ENCODE results near the gene TRIM10. TPM values are rescaled to one million over a fixed set of nuclear protein-coding genes. Genes with fewer than 3 reads are reported as not detected.
A peak's percentile ranks its signal among the peaks of the same experiment; 100 is the strongest.

The TRIM10 gene
- total and polyA plus RNA-seq, 10 of the 15 experiments (the other 5 are each of a cell fraction or from before 2014, with no cell fraction given): 0.01 TPM; not detected in 9

DNA sequence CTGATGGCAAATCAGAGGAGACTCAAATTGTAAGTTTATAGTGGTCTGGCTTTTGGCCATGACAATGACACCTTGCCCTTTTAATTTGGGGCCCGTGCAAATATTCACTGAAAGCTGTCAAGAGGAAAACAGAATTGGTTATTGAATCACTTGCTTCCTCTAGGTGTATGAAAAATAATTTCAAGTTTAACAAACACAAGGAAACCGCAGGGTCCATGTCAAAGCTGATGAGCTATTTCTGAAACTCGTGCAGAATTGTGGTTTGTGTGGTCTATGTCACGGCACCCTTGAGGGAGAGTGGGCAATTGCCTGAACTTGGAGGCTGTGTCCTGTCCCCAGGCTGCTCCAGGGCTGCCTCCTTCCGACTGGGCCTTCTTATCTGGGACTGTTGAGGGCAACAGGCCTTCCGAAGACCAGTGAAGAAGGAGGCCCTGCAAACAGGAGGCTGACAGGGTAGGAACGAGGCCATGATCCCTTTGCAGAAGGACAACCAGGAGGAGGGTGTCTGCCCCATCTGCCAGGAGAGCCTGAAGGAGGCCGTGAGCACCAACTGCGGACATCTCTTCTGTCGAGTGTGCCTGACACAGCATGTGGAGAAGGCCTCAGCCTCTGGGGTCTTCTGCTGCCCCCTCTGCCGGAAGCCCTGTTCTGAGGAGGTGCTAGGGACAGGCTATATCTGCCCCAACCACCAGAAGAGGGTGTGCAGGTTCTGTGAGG is 24.3 kb downstream of the TRIM10 start:
- intact Hi-C loops (cut with micrococcal nuclease; ENCODE audit: unreplicated experiment) (no loop called here), in situ Hi-C loops (cut with MboI) (no loop called here)
- no peak overlapping the region for H3K9ac ChIP-seq (ENCODE audit: control insufficient read depth, insufficient read depth, low read length)
- H3K4me3 ChIP-seq: no peak overlapping the region
- no peak overlapping the region for H3K4me2 ChIP-seq (ENCODE audit: control insufficient read depth, insufficient read depth)
- no peaks in the 10 kb centered on the region for H3K9me3 ChIP-seq (replicated peaks; ENCODE audit: control insufficient read depth, insufficient read depth, low read length)
- no peaks in the 10 kb centered on the region for H3K36me3 ChIP-seq (ENCODE audit: control insufficient read depth in 2 of 2, insufficient read depth in 2 of 2, low read length in 1 of 2)
- H4K20me1 ChIP-seq (ENCODE audit: control insufficient read depth, insufficient read depth): no peaks in the 10 kb centered on the region
- H3K4me1 ChIP-seq (ENCODE audit: control insufficient read depth, insufficient read depth, low read length): peaks cover 2% of the 10 kb centered on the region; the same call in 1 of the 2 replicates
- no peak overlapping the region for H3K27ac ChIP-seq (ENCODE audit: control insufficient read depth, insufficient read depth)
- SMC1A ChIA-PET (ENCODE audit: uncharacterized antibody, unreplicated experiment): interaction anchor here (1.1 to 18.7 kb wide), 4 partner anchors 9 to 31 kb away, joined by 3 to 647 read pairs (median 4); partner anchors contain the start of gene TRIM31
- POLR2A ChIA-PET: no interaction called here
- TF ChIP-seq NR2F1 (conservative IDR thresholded peaks at IDR 0.05) (peak; percentile 64), RUNX3 (IDR thresholded peaks at IDR 0.05; ENCODE audit: low read length) (peak; percentile 93), BHLHE40 (IDR thresholded peaks at IDR 0.05; ENCODE audit: borderline replicate concordance in 1 of 2, low read depth in 2 of 2, low read length in 1 of 2) (peak; percentile 76 to 85), CBFB (IDR thresholded peaks at IDR 0.05; ENCODE audit: low read depth) (0 out of 2 replicates have a peak, but pooled peaks have one; percentile 25), PRDM15 (CRISPR knock-in tag; IDR thresholded peaks at IDR 0.05) (no peak), ZNF207 (IDR thresholded peaks at IDR 0.05; ENCODE audit: borderline replicate concordance) (no peak)
- BruUV-seq (replicated peaks): no TSS peak
- RAD21 ChIA-PET (ENCODE audit: unreplicated experiment): interaction anchor here (8.5 kb wide), 1 partner anchor 31 kb away, joined by 333 read pairs; no protein-coding TSS in a partner anchor
- FAIRE-seq: peak; percentile 31
- peaks cover 0 to 5% of the 10 kb centered on the region in 2 experiments; a peak in 2 of 4 replicates for H3K27me3 ChIP-seq (replicated peaks in 1 of 2; ENCODE audit: control insufficient read depth in 2 of 2, insufficient read depth in 2 of 2, low read length in 1 of 2)
- no peak overlapping the region for H2AFZ ChIP-seq (ENCODE audit: control insufficient read depth, low read depth, low read length)
- DNase-seq (ENCODE audit: low read depth, low spot score): no peak
- peak; percentile 79 for ATAC-seq
- no peaks in the 10 kb centered on the region for H3K79me2 ChIP-seq (ENCODE audit: control insufficient read depth, insufficient read depth, low read length)
- WGBS (ENCODE audit: insufficient coverage, insufficient replicate concordance, low lambda C conversion rate, missing lambda C conversion rate): 38% methylated on average over 11 of the region's 11 CpGs
- CTCF ChIA-PET: interaction anchor here (0.6 to 8.5 kb wide), 2 partner anchors 33 to 98 kb away, joined by 3 to 561 read pairs; no protein-coding TSS in a partner anchor
